GM18858 (cell line): Measurements from ENCODE around the gene TMEM132D.

Source experiments
- ATAC-seq: cut with Tn5 transposase; IDR thresholded peaks from one replicate; pipeline ENCODE4 v1.9.1; 2021; ENCODE audit not compliant: unreplicated experiment

The TMEM132D gene

DNA sequence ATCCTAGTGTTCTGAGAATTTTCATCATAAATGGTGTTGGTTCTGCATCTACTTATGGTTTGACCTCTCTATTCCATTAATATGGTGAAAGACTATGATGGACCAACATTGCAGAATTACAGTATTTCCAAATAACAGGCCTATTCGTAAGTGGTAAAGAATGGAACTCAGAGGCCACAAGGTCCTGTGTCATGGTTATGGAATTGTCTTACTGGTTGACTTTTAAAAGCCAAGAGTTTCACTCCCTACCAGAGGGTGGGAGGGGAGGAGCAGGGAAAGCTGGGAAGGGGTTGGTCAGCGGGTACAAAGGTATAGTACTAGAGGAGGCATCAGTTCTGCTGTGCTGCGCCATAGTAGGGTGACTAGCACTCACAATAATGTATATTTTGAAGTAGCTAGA, 153.4 kb downstream of the TMEM132D start:
- ATAC-seq, result no peak

GRCh38 chr12:129746318-129746717, 157.5 kb downstream of the TMEM132D start:
- no peak for ATAC-seq

DNA sequence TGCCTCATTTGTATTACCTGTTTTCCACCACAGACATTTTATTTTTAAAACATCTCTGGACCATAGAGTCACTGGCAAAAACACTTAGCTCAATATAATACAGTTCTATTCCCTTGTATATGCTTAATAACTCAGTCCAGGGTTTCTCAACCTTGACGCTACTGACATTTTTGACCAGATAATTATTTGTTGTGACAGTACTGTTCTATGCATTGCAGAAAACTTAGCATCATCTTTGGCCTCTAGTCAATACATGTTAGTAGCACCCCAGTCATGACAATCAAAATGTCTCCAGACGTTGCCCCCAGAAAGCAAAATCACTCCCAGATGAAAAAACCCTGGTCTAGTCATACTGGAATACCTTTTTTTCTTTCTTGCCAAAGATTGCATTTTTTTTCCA, 174.7 kb downstream of the TMEM132D start:
- no peak for ATAC-seq

GRCh38 chr12:129727100-129727499, 176.7 kb downstream of the TMEM132D start:
- no peak for ATAC-seq

- ATAC-seq, result no peak
Measured at GRCh38 chr12:129723260-129723659, 180.6 kb downstream of the TMEM132D start.

DNA sequence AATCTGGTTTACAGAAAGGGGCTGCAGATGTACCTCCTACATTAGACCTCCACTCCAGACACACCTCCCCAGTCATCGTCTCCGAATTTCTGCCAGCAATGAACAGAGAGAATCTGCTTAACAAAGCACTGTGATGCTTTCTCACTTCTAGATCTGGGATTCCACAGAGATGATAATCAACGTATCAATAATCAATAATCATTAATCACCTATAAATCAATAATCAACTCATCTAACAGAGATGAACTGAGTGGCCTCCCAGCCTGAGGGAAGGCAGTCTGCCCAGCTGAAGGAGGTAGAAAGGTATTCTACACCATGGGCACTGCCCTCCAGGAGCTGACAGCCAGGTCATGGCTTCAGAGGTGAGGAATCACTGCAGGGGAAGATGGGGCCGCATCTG, 183.2 kb downstream of the TMEM132D start:
- ATAC-seq, result no peak

DNA sequence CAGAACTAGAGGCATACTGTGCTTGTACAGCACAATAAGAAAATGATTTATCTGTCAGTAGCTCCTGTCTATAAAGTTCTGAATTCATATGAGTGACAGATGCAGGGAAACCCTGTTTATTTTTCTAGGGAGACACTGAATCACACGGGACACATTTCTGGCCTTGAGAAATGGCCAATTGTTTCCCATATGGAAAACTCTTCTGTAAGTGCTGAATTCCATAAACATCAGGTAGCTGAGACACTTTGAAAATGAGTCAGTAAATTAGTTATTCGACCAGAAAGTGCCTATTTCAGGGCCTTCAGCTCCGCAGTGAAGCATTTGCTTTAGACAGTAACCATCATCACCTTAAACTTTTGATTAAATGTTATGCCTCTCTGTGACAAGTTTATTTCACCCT, 184.4 kb downstream of the TMEM132D start:
- ATAC-seq, result no peak

DNA sequence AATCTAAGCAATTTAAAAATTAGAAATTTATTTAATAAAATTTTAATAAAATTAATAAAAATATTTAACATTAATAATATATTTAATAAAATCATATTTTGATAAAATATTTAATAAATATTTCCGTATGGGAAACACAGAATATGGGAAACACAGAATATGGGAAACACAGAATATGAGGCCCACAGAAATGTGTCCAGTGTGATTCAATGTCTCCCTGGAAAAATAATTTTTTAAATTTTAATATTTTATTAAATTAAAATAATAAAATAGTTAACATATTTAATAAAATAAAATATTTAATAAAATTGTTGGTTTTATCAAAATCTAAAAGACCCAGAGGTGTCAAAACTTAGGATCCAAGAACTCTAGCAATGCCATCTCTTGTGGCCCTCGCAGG, 186.4 kb downstream of the TMEM132D start:
- ATAC-seq, result no peak

DNA sequence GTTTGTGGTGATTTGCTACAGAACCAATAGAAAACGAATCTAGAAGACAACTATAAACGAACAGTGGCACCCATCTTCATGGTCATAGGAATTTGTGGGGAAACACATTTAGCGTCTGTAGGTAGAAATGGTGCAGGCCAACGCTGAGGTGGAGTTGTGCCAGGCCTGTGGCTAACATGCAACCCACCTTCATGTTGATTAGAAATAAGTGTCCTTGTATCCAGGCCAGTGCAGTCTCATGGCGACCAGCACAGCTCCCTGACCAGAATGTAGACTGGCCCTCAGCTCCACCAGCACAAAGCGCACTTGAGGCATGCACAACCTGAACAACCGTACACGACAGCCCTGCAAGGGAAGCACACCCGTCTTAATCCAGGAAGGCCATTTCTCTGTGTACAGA, 187.0 kb downstream of the TMEM132D start:
- no peak for ATAC-seq

GRCh38 chr12:129706716-129707115, 197.1 kb downstream of the TMEM132D start:
- ATAC-seq, result no peak

GRCh38 chr12:129704232-129704830, 199.5 kb downstream of the TMEM132D start:
- no peak for ATAC-seq

DNA sequence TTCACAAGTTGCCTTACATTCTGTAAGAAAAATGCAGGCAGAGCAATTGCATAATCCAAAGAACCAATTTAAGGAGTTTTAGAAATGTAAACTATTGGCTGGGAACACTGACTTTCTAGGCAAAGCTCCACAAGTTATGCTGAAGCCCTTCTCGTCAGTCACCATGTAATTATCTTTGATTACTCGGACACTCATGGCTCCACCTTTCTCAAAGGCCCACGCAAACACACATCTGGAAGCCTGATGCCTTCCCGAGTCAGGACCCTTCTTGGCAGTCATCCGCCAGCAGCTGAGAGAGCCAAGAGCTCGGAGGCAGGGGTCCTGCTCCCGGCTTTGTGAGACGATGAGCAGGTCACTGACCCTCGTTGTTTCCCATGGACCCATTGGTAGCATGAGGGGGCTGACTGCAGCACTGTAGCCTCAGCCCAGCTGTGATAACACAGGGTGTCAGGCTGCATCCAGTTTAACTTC, 202.2 kb downstream of the TMEM132D start:
- no peak for ATAC-seq

DNA sequence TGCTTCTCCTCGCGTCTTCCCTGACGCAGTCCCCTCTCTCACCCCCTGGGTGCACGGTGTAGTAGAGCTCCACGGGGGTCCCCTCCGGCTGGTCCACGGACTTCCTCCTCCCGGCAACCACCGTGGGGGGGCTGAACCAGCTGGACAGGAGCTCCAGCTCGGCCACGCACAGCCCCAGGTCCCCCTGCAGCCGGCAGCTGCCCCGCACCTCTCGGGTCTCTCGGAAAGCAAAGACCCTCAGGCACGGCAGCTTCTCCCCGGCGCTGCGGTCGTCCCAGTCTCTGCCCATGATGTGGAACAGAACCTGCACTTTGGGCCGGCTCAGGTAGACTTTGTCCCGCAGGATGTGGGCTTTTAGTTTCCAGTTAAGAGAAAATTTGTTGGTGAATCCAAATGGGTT, 203.8 kb downstream of the TMEM132D start:
- ATAC-seq, result no peak

DNA sequence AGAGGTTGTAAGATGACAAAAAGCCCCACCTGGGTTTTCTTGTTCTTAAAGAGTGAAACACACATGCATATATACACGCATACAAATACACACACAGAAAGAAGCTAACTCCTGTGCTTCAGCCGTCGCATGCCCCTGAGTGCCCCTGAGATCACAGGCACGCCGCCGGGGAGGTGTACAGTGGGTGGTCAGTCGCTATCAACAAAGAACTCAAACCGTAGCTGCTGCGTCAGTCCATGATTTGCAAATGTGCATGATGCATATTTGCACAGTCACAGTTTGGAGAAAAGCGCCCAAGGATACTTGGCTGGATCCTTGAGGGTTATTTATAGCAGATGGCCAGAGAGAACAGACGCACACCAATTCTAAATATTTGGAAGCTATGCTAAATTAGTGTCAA, 206.9 kb downstream of the TMEM132D start:
- ATAC-seq, result no peak

DNA sequence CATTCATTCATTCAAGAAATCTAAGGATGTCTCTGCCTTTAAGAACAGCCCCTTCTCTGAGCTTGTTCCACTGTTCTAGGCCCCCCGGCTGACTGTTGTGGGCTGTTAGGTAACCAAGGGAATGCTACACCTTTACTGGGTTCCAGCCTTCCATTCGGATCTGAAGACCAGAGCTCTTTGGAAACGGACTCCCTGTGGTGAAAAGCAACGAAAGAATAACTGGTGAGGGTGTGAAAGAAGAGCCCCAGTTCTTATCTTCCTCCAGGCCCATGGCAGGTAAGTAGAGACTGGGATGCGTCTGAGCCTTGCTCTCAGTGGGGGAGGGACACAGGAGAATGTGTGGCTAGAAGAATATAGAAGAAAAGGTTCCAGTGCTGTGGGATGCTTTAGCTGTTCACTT, 207.4 kb downstream of the TMEM132D start:
- no peak for ATAC-seq

DNA sequence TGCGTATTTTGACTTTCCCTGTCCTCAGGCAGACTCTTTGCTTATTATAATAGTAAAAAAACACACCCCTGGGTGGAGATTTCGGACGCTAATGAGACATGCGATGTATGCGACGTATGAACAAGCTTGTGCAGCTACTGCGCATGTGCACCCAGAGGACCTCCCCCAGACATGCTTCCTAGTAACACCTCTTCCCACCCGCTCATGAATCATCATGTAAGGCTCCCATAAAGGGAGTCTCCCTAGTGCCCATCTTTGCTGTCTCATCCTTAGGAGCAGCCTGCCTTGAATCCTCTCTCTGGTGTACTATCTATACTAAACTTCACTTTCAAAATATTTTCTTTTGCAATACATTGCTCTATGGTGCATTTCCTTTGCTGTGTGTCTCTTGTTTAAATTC, 210.1 kb downstream of the TMEM132D start:
- ATAC-seq, result no peak

- no peak for ATAC-seq
Measured at GRCh38 chr12:129687731-129688130, 216.1 kb downstream of the TMEM132D start.

- ATAC-seq, result no peak
Measured at GRCh38 chr12:129681830-129682229, 222.0 kb downstream of the TMEM132D start.

DNA sequence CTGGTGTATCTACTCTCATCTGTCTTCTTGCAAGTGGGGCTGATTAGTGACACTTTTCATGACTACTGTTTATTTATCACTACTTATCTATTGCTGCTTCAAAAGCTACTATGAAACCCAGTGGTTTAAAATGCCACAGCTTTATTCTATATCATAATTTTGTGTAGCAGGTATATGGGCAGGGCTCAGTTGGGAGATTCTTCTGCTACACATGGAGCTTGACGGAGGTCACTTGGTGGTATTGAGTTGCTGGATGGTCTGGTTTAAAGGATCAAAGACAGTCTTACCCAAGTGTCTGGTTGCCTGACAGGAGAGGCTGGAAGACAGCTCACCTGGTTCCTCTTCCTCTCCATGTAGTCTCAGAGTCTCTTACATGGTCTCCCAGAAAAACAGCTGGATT, 222.7 kb downstream of the TMEM132D start:
- no peak for ATAC-seq

DNA sequence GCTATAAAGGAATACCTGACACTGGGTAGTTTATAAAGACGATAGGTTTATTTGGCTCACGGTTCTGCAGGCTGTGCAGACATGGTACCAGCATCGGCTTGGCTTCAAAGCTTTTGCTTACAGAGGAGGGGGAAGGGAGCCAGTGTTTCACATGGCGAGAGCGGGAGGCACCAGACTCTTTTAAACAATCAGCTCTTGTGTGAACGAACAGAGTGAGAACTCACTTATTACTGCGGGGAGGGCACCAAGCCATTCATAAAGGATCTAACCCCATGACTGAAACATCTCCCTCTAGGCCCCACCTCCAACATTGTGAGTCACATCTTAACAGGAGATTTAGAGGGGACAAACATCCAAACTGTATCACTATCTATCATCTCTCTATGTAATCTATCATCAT, 227.4 kb downstream of the TMEM132D start:
- no peak for ATAC-seq

- ATAC-seq, result no peak
Measured at GRCh38 chr12:129675947-129676346, 227.9 kb downstream of the TMEM132D start.

GRCh38 chr12:129675496-129675895, 228.3 kb downstream of the TMEM132D start:
- no peak for ATAC-seq

GRCh38 chr12:129673806-129674205, 230.0 kb downstream of the TMEM132D start:
- ATAC-seq, result no peak
